ENCODE data around the gene ANAPC5. TPM values are rescaled to one million over a fixed set of nuclear protein-coding genes. Genes with fewer than 3 reads are reported as not detected.

Gene ANAPC5
- total RNA-seq, 1 experiment from 2014 or later: 169 TPM

GRCh38 chr12:121371404-121371803, 19.2 kb upstream of the ANAPC5 start:
- DNase-seq (ENCODE audit: low read depth): no peak

GRCh38 chr12:121366063-121366459, 13.8 kb upstream of the ANAPC5 start:
- DNase-seq (ENCODE audit: low read depth): peak; percentile 65

GRCh38 chr12:121365416-121366062, 13.3 kb upstream of the ANAPC5 start:
- peak; percentile 53 for DNase-seq (ENCODE audit: low read depth)

GRCh38 chr12:121364683-121365121, 12.5 kb upstream of the ANAPC5 start:
- DNase-seq (ENCODE audit: low read depth): peak; percentile 96

GRCh38 chr12:121358073-121358472, 5.9 kb upstream of the ANAPC5 start:
- DNase-seq (ENCODE audit: low read depth): no peak

GRCh38 chr12:121357331-121357730, 5.1 kb upstream of the ANAPC5 start:
- no peak for DNase-seq (ENCODE audit: low read depth)

GRCh38 chr12:121356657-121357056, 4.4 kb upstream of the ANAPC5 start:
- DNase-seq (ENCODE audit: low read depth): no peak

GRCh38 chr12:121355818-121356217, 3.6 kb upstream of the ANAPC5 start:
- no peak for DNase-seq (ENCODE audit: low read depth)

GRCh38 chr12:121352682-121353018, 439 bp upstream of the ANAPC5 start:
- no peak for DNase-seq (ENCODE audit: low read depth)

GRCh38 chr12:121346747-121347146, 5.5 kb downstream of the ANAPC5 start:
- DNase-seq (ENCODE audit: low read depth): no peak

GRCh38 chr12:121345151-121345815, 6.9 kb downstream of the ANAPC5 start:
- DNase-seq (ENCODE audit: low read depth): no peak

- DNase-seq (ENCODE audit: low read depth): no peak
Observed at GRCh38 chr12:121344506-121344905, 7.7 kb downstream of the ANAPC5 start.

- no peak for DNase-seq (ENCODE audit: low read depth)
Observed at GRCh38 chr12:121337416-121337815, 14.8 kb downstream of the ANAPC5 start.

- DNase-seq (ENCODE audit: low read depth): peak; percentile 65
Observed at GRCh38 chr12:121334513-121335343, 17.5 kb downstream of the ANAPC5 start.

- DNase-seq (ENCODE audit: low read depth): no peak
Observed at GRCh38 chr12:121333747-121334146, 18.5 kb downstream of the ANAPC5 start.

GRCh38 chr12:121331248-121331647, 21.0 kb downstream of the ANAPC5 start:
- DNase-seq (ENCODE audit: low read depth): no peak

GRCh38 chr12:121330692-121331091, 21.5 kb downstream of the ANAPC5 start:
- DNase-seq (ENCODE audit: low read depth): no peak

- no peak for DNase-seq (ENCODE audit: low read depth)
Observed at GRCh38 chr12:121330195-121330594, 22.0 kb downstream of the ANAPC5 start.

- no peak for DNase-seq (ENCODE audit: low read depth)
Observed at GRCh38 chr12:121328620-121329019, 23.6 kb downstream of the ANAPC5 start.

GRCh38 chr12:121326996-121327674, 25.1 kb downstream of the ANAPC5 start:
- DNase-seq (ENCODE audit: low read depth): no peak

- no peak for DNase-seq (ENCODE audit: low read depth)
Observed at GRCh38 chr12:121325922-121326396, 26.3 kb downstream of the ANAPC5 start.

GRCh38 chr12:121323908-121324307, 28.3 kb downstream of the ANAPC5 start:
- DNase-seq (ENCODE audit: low read depth): no peak

Data from M059J (cell line).